Myometrial cell (primary cell): ENCODE measurements around the gene YY2. TPM values are rescaled to one million over a fixed set of nuclear protein-coding genes. Genes with fewer than 3 reads are reported as not detected.

Experiments
- total RNA-seq: library from RNA; depleted of rRNA; stranded (reverse); fragments of >200 nt; gene quantifications from 2 replicates; pipeline ENCODE4 v1.2.3, GENCODE V29; 2015

Gene YY2
- total RNA-seq: 0.29 and 1.1 TPM in 2 replicates

DNA sequence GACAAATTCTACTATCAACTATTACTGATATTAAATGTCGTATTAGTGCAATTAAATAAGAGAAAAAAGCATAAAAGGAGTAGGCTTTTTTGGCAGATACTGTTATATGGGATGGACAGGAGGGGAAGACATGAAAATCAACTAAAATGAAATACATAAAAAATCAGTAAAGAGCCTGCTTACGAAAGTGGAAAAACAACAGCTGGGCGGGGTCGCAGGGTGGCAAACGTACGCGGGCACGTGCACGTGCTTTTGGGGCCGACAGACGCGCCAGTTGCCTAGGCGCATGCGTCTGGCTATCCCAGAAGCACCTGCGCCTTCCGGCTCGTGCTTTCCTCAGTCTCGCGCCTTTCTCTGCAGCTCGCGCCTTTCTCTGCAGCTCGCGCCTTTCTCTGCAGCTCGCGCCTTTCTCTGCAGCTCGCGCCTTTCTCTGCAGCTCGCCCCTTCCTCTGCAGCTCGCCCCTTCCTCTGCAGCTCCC lies at the start of gene YY2:
Gene YY2, plus strand, starts transcription at position 51 of the 479 bp plus-strand sequence. CDS start 498 bp downstream, outside the sequence.

GRCh38 chrX:21839334-21840192 lies 16.2 kb upstream of the YY2 start, which contains the start of gene MBTPS2:
MBTPS2 (plus strand) TSS chrX:21839617; CDS start chrX:21839735, 118 bp downstream.

Other genes starting within 250 kb of the YY2 start
- not detected in 2 replicates for gene KLHL34, start 197.7 kb upstream of the YY2 start, total RNA-seq
- not detected in 2 replicates for gene SMPX, start 97.9 kb upstream of the YY2 start, total RNA-seq
- gene MBTPS2, start 16.4 kb upstream of the YY2 start, total RNA-seq: 7.8 and 9.7 TPM in 2 replicates
- 174 and 206 TPM in 2 replicates for gene SMS, start 84.7 kb downstream of the YY2 start, total RNA-seq
- not detected in 2 replicates for gene PHEX, start 176.3 kb downstream of the YY2 start, total RNA-seq